HG02610 (cell line): ENCODE results near the gene PPM1M.

ENCODE experiments used
- ATAC-seq: cut with Tn5 transposase; IDR thresholded peaks from one replicate; pipeline ENCODE4 v1.9.1; 2021; ENCODE audit warnings: mild to moderate bottlenecking, moderate library complexity; ENCODE audit not compliant: unreplicated experiment

The PPM1M gene

GRCh38 chr3:52245322-52246263, at the start of gene PPM1M:
Gene PPM1M (plus strand): TSS chr3:52245759. CDS start chr3:52245825, 66 bp downstream.
- no peak for ATAC-seq

- no peak for ATAC-seq
These were observed 49.7 kb upstream of the PPM1M start for GRCh38 chr3:52195823-52196331.

DNA sequence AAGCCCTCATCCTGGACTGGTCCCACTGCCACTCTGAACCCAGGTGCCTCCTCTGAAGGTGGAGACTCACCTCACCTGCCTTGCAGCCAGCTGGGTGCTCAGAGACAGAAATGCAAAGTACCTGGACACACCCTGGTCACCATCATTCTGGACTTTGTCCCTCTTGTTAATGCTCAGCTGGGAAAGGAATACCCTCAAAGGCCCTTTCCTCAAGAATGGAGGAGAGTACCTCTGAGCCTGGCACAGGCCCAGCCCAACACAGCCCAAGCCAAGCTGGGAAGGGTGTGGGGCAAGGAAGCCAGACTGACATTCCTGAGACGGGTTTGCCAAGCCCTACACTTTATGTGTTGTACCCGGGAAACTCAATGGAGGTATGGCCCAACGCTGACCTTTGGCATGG, 48.6 kb upstream of the PPM1M start:
- no peak for ATAC-seq

GRCh38 chr3:52197499-52197841, 48.1 kb upstream of the PPM1M start:
- no peak for ATAC-seq

DNA sequence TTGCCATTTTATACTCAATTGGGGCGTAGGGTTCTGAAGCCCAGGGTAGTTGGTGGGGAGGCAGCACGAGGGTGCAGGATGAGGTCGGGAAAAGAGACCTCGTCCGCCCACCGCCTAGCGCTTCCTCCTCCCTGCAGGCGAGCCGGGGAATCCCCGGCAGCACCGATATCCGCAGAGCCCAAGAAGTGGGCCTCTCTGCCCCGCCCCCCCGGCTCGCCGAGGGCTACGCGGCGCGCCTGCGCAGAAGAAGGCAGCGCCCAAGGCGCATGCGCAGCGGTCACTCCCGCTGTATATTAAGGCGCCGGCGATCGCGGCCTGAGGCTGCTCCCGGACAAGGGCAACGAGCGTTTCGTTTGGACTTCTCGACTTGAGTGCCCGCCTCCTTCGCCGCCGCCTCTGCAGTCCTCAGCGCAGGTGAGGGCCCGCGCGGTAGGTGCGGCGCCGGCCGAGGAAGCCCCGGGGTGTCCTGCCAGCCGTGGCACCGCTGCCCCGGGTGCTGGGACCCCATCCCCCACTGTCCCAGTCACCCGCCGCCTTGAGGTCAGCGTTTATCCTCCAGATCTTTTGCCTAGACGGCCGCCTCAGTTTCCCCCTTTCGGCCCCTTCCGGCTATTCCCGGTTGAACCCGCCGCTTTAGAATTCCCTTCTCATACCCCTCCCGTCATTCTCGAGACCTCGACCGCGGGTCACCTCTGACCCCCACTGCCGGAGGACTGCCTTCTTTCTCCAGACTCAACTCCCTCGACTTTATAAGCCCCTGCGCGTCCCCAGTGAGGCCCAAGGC, 47.5 kb upstream of the PPM1M start, which contains the start of gene ALAS1:
Gene ALAS1 (plus strand): TSS at position 319 of the 784 bp plus-strand sequence. CDS start 1,082 bp downstream, outside the sequence.
- peak; percentile 56 for ATAC-seq

DNA sequence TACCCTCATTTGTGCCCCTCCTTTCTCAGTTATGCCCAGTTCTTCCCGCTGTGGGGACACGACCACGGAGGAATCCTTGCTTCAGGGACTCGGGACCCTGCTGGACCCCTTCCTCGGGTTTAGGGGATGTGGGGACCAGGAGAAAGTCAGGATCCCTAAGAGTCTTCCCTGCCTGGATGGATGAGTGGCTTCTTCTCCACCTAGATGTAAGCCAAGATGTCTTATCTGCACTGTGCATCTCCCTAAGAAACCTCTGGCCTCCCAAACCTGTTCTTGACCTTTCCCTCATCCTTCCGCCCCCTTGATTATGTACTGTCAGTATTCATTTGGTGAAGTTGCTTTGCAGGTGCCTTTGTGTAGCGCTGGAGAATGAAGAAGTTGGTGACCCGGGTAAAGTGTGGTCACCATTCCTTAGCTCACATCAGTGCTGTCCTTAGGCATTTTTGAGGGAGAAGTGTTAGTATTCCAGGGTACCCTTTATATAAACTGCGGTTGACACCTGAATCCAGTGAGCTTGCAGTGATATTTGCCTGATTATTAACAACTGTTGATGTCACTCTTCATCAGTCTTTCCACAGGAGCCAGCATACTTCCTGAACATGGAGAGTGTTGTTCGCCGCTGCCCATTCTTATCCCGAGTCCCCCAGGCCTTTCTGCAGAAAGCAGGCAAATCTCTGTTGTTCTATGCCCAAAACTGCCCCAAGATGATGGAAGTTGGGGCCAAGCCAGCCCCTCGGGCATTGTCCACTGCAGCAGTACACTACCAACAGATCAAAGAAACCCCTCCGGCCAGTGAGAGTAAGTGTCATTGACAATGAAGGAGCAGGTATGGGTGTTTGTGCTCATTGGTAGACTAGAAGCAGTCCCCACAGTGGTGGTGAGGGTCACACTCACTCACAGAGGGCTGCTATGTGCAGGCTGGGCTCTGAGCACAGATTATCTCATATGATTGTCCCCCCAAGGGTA, 46.6 kb upstream of the PPM1M start:
- ATAC-seq = no peak

DNA sequence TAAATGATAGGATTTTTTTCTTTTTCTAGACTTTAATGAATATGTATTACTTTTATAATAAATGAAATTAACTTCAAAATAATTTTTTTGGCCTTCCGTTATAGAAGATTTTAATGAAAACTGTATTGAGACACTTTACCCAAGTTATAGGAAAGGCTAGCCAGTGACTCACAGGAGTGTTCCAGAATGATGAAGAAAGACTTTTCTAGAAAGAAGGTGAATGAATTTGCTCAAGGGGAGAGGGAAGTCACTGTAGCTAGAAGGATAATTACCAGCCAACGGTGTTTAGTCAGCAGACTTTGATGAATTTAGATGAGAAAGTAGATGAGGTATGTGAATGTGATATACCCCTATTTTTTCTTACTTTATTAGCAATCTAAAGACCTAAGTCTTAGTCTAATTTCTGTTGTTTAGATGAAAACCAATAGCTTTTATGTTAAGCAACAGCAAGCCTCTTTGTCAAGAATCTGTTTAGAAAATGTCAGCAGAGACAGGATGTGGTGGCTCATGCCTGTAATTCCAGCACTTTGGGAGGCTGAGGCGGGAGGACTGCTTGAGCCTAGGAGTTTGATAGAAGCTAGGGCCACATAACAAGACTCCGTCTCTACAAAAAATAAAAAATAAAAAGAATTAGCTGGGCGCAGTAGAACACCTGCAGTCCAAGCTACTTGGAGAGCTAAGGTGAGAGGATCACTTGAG, 44.4 kb upstream of the PPM1M start:
- no peak for ATAC-seq

DNA sequence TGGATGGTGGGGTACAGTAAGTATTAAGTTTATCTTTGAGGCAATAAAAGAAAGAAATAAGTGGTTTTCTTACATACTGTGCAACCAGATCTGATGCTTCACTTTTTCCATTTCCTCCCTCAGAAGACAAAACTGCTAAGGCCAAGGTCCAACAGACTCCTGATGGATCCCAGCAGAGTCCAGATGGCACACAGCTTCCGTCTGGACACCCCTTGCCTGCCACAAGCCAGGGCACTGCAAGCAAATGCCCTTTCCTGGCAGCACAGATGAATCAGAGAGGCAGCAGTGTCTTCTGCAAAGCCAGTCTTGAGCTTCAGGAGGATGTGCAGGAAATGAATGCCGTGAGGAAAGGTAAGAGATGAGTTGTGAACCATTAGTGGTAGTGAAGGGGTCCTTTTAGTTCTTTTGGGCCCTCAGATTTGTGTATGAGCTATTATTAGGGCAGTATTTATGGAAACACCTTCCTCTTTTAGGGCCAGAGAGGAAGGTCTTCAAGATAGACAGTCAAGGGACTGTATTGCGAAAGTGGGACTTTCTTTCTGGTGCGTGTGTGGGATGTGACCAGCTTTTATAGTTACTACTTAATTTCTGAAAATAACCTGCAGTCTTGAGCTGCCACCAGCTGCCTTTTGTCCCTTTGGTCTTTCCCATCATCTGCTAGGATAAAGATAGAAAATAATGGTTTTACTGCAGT, 43.0 kb upstream of the PPM1M start:
- peak; percentile 39 for ATAC-seq

- no peak for ATAC-seq
These were observed 41.9 kb upstream of the PPM1M start for GRCh38 chr3:52203701-52204100.

DNA sequence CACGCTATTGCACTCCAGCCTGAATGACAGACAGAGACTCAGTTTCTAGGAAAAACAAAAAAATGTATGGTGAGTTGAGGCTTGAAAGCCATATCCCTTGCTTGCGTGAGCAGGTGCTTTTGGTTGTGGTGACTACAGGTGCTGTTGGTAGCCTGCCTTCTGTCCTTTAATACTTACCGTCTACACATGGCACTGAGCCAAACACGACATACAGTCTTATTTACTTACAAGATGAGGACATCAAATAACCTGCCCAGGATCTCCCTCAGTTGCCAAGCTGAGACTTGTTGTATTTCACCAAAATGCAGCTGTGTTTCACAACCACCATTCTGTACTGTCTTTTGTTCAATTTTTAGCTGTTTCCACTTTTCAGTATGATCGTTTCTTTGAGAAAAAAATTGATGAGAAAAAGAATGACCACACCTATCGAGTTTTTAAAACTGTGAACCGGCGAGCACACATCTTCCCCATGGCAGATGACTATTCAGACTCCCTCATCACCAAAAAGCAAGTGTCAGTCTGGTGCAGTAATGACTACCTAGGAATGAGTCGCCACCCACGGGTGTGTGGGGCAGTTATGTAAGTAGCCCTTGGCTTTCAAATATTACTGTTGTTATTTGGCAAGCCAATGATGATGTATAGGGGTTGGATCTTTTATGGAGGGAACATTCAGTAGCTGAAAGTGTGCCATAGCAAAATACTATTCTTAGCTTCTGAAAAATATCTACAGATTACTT, 41.1 kb upstream of the PPM1M start:
- no peak for ATAC-seq

DNA sequence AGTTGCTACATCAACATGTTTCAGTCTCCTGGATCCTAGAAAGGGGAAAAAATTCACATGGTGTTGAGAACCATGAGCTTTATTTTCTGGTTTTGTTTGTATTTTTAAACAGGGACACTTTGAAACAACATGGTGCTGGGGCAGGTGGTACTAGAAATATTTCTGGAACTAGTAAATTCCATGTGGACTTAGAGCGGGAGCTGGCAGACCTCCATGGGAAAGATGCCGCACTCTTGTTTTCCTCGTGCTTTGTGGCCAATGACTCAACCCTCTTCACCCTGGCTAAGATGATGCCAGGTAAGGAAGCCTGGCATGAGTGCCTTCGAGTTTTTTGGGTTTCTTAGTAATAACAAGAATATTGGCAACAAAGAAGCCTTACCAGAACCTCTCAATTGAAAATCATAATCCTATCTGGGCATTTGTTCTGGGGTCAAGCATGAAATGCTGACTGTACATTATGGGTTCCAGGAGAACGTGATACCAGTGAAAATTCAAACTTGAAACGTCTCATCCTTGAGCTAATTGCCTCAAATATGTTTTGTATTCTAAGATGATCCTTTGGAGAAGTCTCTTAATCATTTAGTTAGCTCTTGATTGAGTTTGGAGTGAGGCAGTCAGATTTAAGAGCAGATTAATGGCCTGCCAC, 39.7 kb upstream of the PPM1M start:
- ATAC-seq = no peak

GRCh38 chr3:52208556-52208955, 37.0 kb upstream of the PPM1M start:
- no peak for ATAC-seq

GRCh38 chr3:52210037-52210436, 35.5 kb upstream of the PPM1M start:
- ATAC-seq = no peak

DNA sequence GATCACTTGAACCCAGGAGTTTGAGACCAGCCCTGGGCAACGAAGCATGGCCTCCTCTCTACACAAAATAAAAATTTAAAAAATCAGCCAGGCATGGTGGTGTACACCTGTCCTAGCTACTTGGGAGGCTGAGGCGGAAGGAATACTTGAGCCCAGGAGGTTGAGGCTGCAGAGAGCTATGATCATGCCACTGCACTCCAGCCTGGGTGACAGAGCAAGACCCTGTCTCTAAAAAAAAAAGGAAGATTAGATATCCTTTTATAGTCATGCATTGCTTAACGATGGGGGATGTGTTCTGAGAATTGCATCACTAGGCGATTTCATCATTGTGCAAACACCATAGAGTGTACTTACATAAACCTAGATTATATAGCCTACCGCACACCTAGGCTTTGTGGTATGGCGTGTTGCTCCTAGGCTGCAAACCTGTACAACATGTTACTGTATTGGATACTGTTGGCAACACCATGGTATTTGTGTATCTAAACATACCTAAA, 35.0 kb upstream of the PPM1M start:
- no peak for ATAC-seq

GRCh38 chr3:52211268-52211891, 34.2 kb upstream of the PPM1M start:
- ATAC-seq = no peak

DNA sequence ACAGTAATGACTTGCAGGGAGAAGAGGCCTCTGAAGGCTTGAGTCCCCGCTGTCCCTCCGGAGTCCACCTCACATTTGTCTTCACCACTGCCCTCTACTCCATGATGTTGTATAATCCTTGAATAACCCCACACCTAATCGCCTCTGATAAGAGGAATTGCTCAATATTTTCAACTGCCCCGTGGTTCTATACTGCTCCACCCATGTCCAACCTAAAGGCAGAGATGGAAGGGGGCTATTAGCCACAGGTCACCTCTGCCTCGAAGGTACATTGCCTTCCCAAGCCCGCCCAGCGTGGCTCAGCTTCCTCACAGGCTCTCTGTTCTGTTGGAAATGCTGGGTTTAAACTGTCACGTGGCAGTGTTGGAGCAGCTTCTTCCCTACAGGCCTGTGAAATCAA, 32.6 kb upstream of the PPM1M start:
- ATAC-seq = no peak

DNA sequence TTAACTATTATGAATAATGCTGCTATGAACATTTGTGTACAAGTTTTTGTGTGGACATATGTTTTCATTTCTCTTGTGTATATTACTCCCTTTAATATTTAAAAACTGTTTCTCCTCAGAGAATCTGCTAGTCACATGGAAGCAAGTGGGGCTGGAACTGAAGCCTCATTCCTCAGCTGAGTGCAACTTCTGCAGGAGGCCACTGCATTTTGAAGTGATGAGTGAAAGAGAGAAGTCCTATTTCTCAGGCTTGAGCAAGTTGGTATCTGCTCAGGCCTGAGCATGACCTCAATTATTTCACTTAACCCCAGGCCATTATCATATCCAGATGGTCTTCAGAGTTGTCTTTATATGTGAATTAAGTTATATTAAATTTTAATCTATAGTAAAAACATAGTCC, 31.7 kb upstream of the PPM1M start:
- no peak for ATAC-seq

DNA sequence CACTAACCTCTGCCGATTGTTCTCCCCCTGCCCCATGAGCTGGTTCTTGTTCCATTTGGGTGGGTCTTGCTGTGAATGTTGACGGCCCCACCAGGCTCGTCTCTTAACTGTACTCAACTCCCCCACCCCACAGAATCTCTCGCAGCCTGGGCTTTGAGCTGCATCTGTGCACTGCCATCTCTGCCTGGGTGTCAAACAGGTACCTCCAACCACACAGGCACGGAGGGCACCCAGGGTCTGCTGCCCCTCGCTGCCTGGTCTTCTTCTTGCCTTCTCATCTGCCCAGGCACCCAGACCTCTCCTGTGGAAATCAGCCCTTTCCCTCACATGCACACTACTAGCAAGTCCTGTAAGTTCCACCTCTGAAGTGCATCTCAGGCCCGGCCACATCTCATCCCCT, 30.2 kb upstream of the PPM1M start:
- no peak for ATAC-seq
